K562 (cell line): ENCODE measurements around the gene RTP5. TPM values are rescaled to one million over a fixed set of nuclear protein-coding genes. Genes with fewer than 3 reads are reported as not detected.

Source experiments
- ATAC-seq: fragments of 200-7000 bp; cut with Tn5 transposase; 3 replicates; pipeline ENCODE4 v1.9.1; 2020; ENCODE audit warnings: moderate library complexity
- BruUV-seq: library from RNA; stranded (reverse); fragments of 400-500 nt; replicated peaks from 2 replicates; lab custom pipeline; 2021; lab: Mats Ljungman, UMichigan
- CTCF ChIA-PET: fragments of 300-600 bp; formaldehyde crosslinking; extraction: SDS; loops from one replicate; lab custom pipeline; 2021; ENCODE audit warnings: low intra/inter-chr PET ratio; lab: Yijun Ruan, JAX
- POLR2A ChIA-PET: fragments of 300-600, 350-650 bp; sonication (Branson Sonifier 250); formaldehyde crosslinking; extraction: SDS; loops from one replicate; lab custom pipeline; 2021; ENCODE audit warnings: antibody characterized with exemption, inconsistent platforms; lab: Yijun Ruan, JAX
- DNase-seq, 4 experiments: peaks; one replicate each; pipeline versions ENCODE4 v3.0.0 to v3.0.0-alpha.2; 2011 to 2018; ENCODE audit warnings: low spot score in 3 of 4, mixed read lengths in 3 of 4; ENCODE audit errors: extremely low read depth in 1 of 4
- FAIRE-seq: peaks from 2 replicates; lab custom pipeline; 2011; peaks lifted over from hg19 to GRCh38; lab: Jason Lieb, UNC
- H2AFZ ChIP-seq: 2 replicates; pipeline ENCODE4 v1.6.0; 2011; ENCODE audit warnings: low read depth, low read length, control low read depth, inconsistent platforms
- H3K27ac ChIP-seq: fragments of 200-600 bp; 3 replicates; pipeline ENCODE4 v1.8.0; 2011; ENCODE audit warnings: low read depth, mild to moderate bottlenecking, control low read depth, inconsistent platforms, low read length, moderate library complexity, mixed read lengths; ENCODE audit errors: extremely low read depth
- H3K27me3 ChIP-seq, 2 experiments: fragments of 300-600 bp in 1 of 2; 2 replicates in 1 of 2; 3 replicates in 1 of 2; pipeline versions ENCODE4 v1.6.0 to v1.8.0; 2011; ENCODE audit warnings: inconsistent platforms in 2 of 2, low read length in 2 of 2, mild to moderate bottlenecking in 1 of 2, mixed read lengths in 1 of 2, moderate library complexity in 1 of 2; ENCODE audit not compliant: control insufficient read depth in 2 of 2, insufficient read depth in 2 of 2
- H3K36me3 ChIP-seq: fragments of 300-600 bp; 3 replicates; pipeline ENCODE4 v1.8.0; 2011; ENCODE audit warnings: mild to moderate bottlenecking, low read length, inconsistent platforms; ENCODE audit not compliant: control insufficient read depth, insufficient read depth
- H3K4me1 ChIP-seq, 2 experiments: fragments of 200-600 bp in 1 of 2; replicated peaks in 1 of 2; 2 replicates in 1 of 2; 3 replicates in 1 of 2; pipeline versions ENCODE4 v1.5.1 to v1.8.0; 2011; ENCODE audit warnings: inconsistent platforms in 2 of 2, low read length in 2 of 2, mild to moderate bottlenecking in 1 of 2, mixed read lengths in 1 of 2, moderate library complexity in 1 of 2; ENCODE audit not compliant: control insufficient read depth in 2 of 2, insufficient read depth in 2 of 2
- H3K4me2 ChIP-seq: 2 replicates; pipeline ENCODE4 v1.6.1; 2011; ENCODE audit warnings: low read length, control low read depth, inconsistent platforms, mixed read lengths; ENCODE audit not compliant: insufficient read depth
- H3K4me3 ChIP-seq: fragments of 200-600 bp; sonication (generic), shearing (Covaris generic); 2 replicates; pipeline ENCODE4 v1.5.1; 2016; ENCODE audit warnings: control low read depth, inconsistent platforms
- H3K79me2 ChIP-seq: fragments of 200-600 bp; 3 replicates; pipeline ENCODE4 v1.8.0; 2011; ENCODE audit warnings: low read length, inconsistent platforms; ENCODE audit not compliant: control insufficient read depth, insufficient read depth
- H3K9ac ChIP-seq, 2 experiments: 2 replicates each; pipeline versions ENCODE4 v1.6.0 to v1.6.1; 2011; ENCODE audit warnings: low read depth in 2 of 2, low read length in 2 of 2, control low read depth in 1 of 2, inconsistent platforms in 1 of 2, mild to moderate bottlenecking in 1 of 2, mixed read lengths in 1 of 2; ENCODE audit not compliant: insufficient read depth in 1 of 2
- H3K9me1 ChIP-seq: one replicate; pipeline ENCODE4 v1.6.0; 2011; ENCODE audit warnings: inconsistent platforms, mild to moderate bottlenecking, low read length, moderate library complexity; ENCODE audit not compliant: control insufficient read depth, insufficient read depth
- H3K9me3 ChIP-seq: replicated peaks from 2 replicates; pipeline ENCODE4 v1.5.1; 2011; ENCODE audit warnings: low read depth, low read length, inconsistent platforms; ENCODE audit not compliant: control insufficient read depth, insufficient read depth
- H4K20me1 ChIP-seq: replicated peaks from 2 replicates; pipeline ENCODE4 v1.6.1; 2011; ENCODE audit warnings: low read length, inconsistent platforms, mixed read lengths; ENCODE audit not compliant: control insufficient read depth, insufficient read depth
- EZH2 ChIP-seq: IDR thresholded peaks from 2 replicates; pipeline ENCODE4 v1.6.1; 2012; ENCODE audit warnings: low read depth, mild to moderate bottlenecking, inconsistent platforms, low read length, borderline replicate concordance
- FOXK1 ChIP-seq: sonication (generic); formaldehyde crosslinking; IDR thresholded peaks from 2 replicates; pipeline ENCODE4 v1.8.0; 2022; ENCODE audit warnings: missing genetic modification reagents, mild to moderate bottlenecking, borderline replicate concordance
- GABPA ChIP-seq: fragments of 200-800 bp; sonication (Bioruptor generic); conservative IDR thresholded peaks from 2 replicates; pipeline ENCODE4 v1.6.1; 2016; ENCODE audit warnings: low read depth, missing genetic modification characterization, missing compliant biosample characterization
- HNRNPUL1 ChIP-seq: fragments of 200-400 bp; formaldehyde crosslinking; IDR thresholded peaks from 2 replicates; pipeline ENCODE4 v1.6.1; 2017; ENCODE audit warnings: low read length
- SRSF7 ChIP-seq: fragments of 200-400 bp; formaldehyde crosslinking; optimal IDR thresholded peaks from 2 replicates; pipeline ENCODE3; 2017; ENCODE audit warnings: mild to moderate bottlenecking, low read depth, low read length
- STAT5A ChIP-seq: IDR thresholded peaks from 2 replicates; pipeline ENCODE4 v1.6.1; 2012; ENCODE audit warnings: low read length, inconsistent platforms, borderline replicate concordance
- TFAM ChIP-seq: fragments of 250-450 bp; sonication (Bioruptor Pico); conservative IDR thresholded peaks from 2 replicates; pipeline ENCODE4 v1.5.0; 2021; ENCODE audit warnings: mild to moderate bottlenecking, moderate library complexity
- ZNF143 ChIP-seq: sonication (generic); formaldehyde crosslinking; IDR thresholded peaks from 2 replicates; pipeline ENCODE4 v1.9.0; 2022; ENCODE audit warnings: mild to moderate bottlenecking, missing genetic modification reagents
- ZNF184 ChIP-seq: sonication (generic); formaldehyde crosslinking; IDR thresholded peaks from 2 replicates; pipeline ENCODE4 v1.5.0; 2020; ENCODE audit warnings: missing genetic modification reagents
- ZNF217 ChIP-seq: sonication (generic); formaldehyde crosslinking; IDR thresholded peaks from 2 replicates; pipeline ENCODE4 v1.8.0; 2022; ENCODE audit warnings: mild to moderate bottlenecking, missing genetic modification reagents
- ZNF551 ChIP-seq: fragments of 250-450 bp; sonication (Bioruptor Pico); IDR thresholded peaks from 2 replicates; pipeline ENCODE4 v1.5.0; 2021; ENCODE audit warnings: mild to moderate bottlenecking, moderate library complexity
- ZNF79 ChIP-seq: fragments of 250-450 bp; sonication (Bioruptor Pico); IDR thresholded peaks from 2 replicates; pipeline ENCODE4 v1.4.0; 2020; ENCODE audit warnings: low read depth, mild to moderate bottlenecking, moderate library complexity
- WGBS: fragments of 100-300 bp; shearing (Covaris generic); methylation state at CpG from one replicate; pipeline ENCODE4 v1.1.6; 2016; ENCODE audit warnings: low coverage, mixed read lengths; ENCODE audit not compliant: insufficient coverage; ENCODE audit errors: missing lambda C conversion rate; 5-methylcytosine and 5-hydroxymethylcytosine counted together
- in situ Hi-C: fragments of 300-500 bp; cut with MboI; formaldehyde crosslinking; loops from 4 replicates; pipeline ENCODE4 v1.15.0; 2018; ENCODE audit warnings: inconsistent platforms, mixed read lengths
- intact Hi-C: fragments of 100-400 bp; cut with micrococcal nuclease; formaldehyde crosslinking; loops from 2 replicates; pipeline ENCODE4 v1.14.2; 2022
- polyA plus RNA-seq, 8 experiments: library from polyadenylated mRNA; depleted of rRNA in 4 of 8; stranded (reverse) in 5 of 8; unstranded in 3 of 8; fragments of >200 nt; fragmentation: Nextera tagmentation in 2 of 8; fragmentation: Illumina TruSeq in 1 of 8; extraction: Ambion mirVana in 2 of 8; extraction: Trizol in 1 of 8; gene quantifications; 2 replicates each; pipeline versions ENCODE4 v1.2.1 to v1.2.3, GENCODE V29; 2011 to 2014; ENCODE audit warnings: inconsistent platforms in 1 of 8, missing spikeins in 1 of 8
- total RNA-seq, 7 experiments: library from RNA; depleted of rRNA in 6 of 7; stranded (reverse); fragments of >200 nt in 6 of 7; fragmentation: Illumina TruSeq in 2 of 7; extraction: Trizol in 2 of 7; gene quantifications; 2 replicates each; pipeline versions ENCODE4 v1.2.1 to v1.2.3, GENCODE V29; 2011 to 2021; ENCODE audit warnings: low replicate concordance in 1 of 7
- TF ChIP-seq, protein P1 (sequence below), 2 experiments: fragments of 450-650 bp in 1 of 2; sonication (generic) in 1 of 2; formaldehyde crosslinking in 1 of 2; IDR thresholded peaks; 2 replicates each; pipeline versions ENCODE4 v1.7.1 to v1.9.0; 2016 to 2022; ENCODE audit warnings: inconsistent platforms in 1 of 2, mild to moderate bottlenecking in 1 of 2, missing genetic modification reagents in 1 of 2

RTP5 gene
- total and polyA plus RNA-seq, 9 of the 15 experiments (the other 6 are each of a cell fraction or from before 2014, with no cell fraction given) = not detected

DNA sequence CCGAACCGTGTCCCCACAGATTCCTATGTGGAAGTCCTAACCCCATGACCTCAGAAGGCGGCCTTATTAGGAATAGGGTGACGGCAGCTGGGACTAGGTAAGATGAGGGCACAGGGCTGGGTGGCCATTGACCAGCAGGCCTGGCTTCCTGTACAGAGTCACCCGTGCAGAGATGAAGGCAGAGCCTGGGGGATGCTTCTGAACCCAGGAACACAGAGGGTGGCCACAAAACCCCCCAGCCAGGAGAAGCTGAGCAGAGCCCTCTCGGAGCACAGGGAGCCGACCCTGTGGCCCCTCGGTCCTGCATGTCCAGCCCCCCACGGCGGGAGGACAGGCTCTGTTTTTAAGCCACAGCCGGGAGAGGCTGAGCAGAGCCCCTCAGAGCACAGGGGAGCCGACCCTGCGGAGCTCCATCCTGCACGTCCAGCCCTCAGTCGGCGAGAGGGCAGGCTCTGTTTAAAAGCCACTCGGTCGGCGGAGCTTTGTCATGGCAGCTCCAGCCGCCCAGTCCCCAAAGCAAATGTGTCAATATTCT, 13.6 kb upstream of the RTP5 start:
- H3K79me2 ChIP-seq = no peaks in the 10 kb centered on the region
- H3K27me3 ChIP-seq = no peaks in the 10 kb centered on the region
- ATAC-seq = no peak
- H3K4me1 ChIP-seq = peaks cover 0 to 74% of the 10 kb centered on the region in 2 experiments; a peak in 4 of 5 replicates
- H3K4me3 ChIP-seq = no peak overlapping the region
- 64% methylated on average over 16 of the region's 20 CpGs for WGBS
- H3K9me3 ChIP-seq = no peaks in the 10 kb centered on the region
- H3K27ac ChIP-seq = no peak overlapping the region
- no peak for FAIRE-seq
- H2AFZ ChIP-seq = no peak overlapping the region
- H3K4me2 ChIP-seq = no peak overlapping the region
- no peaks in the 10 kb centered on the region for H4K20me1 ChIP-seq
- no TSS peak for BruUV-seq
- in situ Hi-C loops (loop anchor here (5.0 kb wide), 1 partner anchor 109 kb away; no protein-coding TSS in a partner anchor), intact Hi-C loops (no loop called here)
- H3K9ac ChIP-seq = peak overlapping the region in 1 of 2 experiments; percentile 45; a peak in 1 of 4 replicates
- no peak for DNase-seq
- ChIA-PET CTCF (no interaction called here), POLR2A (interaction anchor here (1.5 kb wide), 1 partner anchor 12 kb away, joined by 4 read pairs; no protein-coding TSS in a partner anchor)
- H3K9me1 ChIP-seq = no peaks in the 10 kb centered on the region
- no peaks in the 10 kb centered on the region for H3K36me3 ChIP-seq
- TF ChIP-seq HNRNPUL1 = no peak
- TF ChIP-seq ZNF143 (CRISPR knock-in tag) = no peak
- no peak for TF ChIP-seq ZNF551 (CRISPR knock-in tag)
- no peak for TF ChIP-seq EZH2
- no peak for TF ChIP-seq TFAM
- no peak for TF ChIP-seq FOXK1
- TF ChIP-seq ZNF217 (CRISPR knock-in tag) = no peak
- no peak for TF ChIP-seq ZNF79 (CRISPR knock-in tag)
- TF ChIP-seq STAT5A = no peak
- TF ChIP-seq, protein P1, sequence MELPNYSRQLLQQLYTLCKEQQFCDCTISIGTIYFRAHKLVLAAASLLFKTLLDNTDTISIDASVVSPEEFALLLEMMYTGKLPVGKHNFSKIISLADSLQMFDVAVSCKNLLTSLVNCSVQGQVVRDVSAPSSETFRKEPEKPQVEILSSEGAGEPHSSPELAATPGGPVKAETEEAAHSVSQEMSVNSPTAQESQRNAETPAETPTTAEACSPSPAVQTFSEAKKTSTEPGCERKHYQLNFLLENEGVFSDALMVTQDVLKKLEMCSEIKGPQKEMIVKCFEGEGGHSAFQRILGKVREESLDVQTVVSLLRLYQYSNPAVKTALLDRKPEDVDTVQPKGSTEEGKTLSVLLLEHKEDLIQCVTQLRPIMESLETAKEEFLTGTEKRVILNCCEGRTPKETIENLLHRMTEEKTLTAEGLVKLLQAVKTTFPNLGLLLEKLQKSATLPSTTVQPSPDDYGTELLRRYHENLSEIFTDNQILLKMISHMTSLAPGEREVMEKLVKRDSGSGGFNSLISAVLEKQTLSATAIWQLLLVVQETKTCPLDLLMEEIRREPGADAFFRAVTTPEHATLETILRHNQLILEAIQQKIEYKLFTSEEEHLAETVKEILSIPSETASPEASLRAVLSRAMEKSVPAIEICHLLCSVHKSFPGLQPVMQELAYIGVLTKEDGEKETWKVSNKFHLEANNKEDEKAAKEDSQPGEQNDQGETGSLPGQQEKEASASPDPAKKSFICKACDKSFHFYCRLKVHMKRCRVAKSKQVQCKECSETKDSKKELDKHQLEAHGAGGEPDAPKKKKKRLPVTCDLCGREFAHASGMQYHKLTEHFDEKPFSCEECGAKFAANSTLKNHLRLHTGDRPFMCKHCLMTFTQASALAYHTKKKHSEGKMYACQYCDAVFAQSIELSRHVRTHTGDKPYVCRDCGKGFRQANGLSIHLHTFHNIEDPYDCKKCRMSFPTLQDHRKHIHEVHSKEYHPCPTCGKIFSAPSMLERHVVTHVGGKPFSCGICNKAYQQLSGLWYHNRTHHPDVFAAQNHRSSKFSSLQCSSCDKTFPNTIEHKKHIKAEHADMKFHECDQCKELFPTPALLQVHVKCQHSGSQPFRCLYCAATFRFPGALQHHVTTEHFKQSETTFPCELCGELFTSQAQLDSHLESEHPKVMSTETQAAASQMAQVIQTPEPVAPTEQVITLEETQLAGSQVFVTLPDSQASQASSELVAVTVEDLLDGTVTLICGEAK (IDR thresholded peaks at IDR 0.05) = no peak
- TF ChIP-seq, protein P1 (CRISPR knock-in tag; IDR thresholded peaks at IDR 0.05) = no peak
- no peak for TF ChIP-seq ZNF184 (CRISPR knock-in tag)
- TF ChIP-seq SRSF7 = no peak
- TF ChIP-seq GABPA = no peak
